Gastrocnemius medialis (tissue), 4 donors: ENCODE data around the gene ZNF32.

ENCODE experiments used
- CTCF ChIP-seq, 5 experiments: fragments of 450-650 bp in 3 of 5; fragments of 200-600 bp in 2 of 5; sonication (generic) in 2 of 5; IDR thresholded peaks in 4 of 5; conservative IDR thresholded peaks in 1 of 5; 1 replicate in 4 of 5; 2 replicates in 1 of 5; pipeline ENCODE4 v1.5.1; 2016 to 2019; ENCODE audit warnings: antibody characterized with exemption in 5 of 5, mild to moderate bottlenecking in 3 of 5, moderate library complexity in 3 of 5
- POLR2A ChIP-seq, 2 donors: fragments of 450-650 bp; IDR thresholded peaks; one replicate each; pipeline ENCODE4 v1.6.1; 2017; ENCODE audit warnings: antibody characterized with exemption in 2 of 2, mild to moderate bottlenecking in 2 of 2, moderate library complexity in 2 of 2

GRCh38 chr10:43685744-43686143 lies 37.1 kb upstream of the ZNF32 start:
- no peak for TF ChIP-seq CTCF (IDR thresholded peaks at IDR 0.05 in 4 of 5, conservative IDR thresholded peaks at IDR 0.05 in 1 of 5)
- TF ChIP-seq POLR2A (IDR thresholded peaks at IDR 0.05) = no peak
